HCT116 (cell line): Measurements from ENCODE around the gene PFKFB2. TPM values are rescaled to one million over a fixed set of nuclear protein-coding genes. Genes with fewer than 3 reads are reported as not detected.

Experiments
- ATAC-seq: fragments of 200-7000 bp; cut with Tn5 transposase; 2 replicates; pipeline ENCODE4 v1.9.1; 2020; ENCODE audit warnings: mild to moderate bottlenecking, moderate library complexity
- BruUV-seq: library from RNA; stranded (reverse); fragments of 400-500 nt; replicated peaks from 2 replicates; lab custom pipeline; 2021; lab: Mats Ljungman, UMichigan
- CTCF ChIA-PET: fragments of 300-600 bp; sonication (Branson Sonifier 250); formaldehyde crosslinking; loops from one replicate; lab custom pipeline; 2021; ENCODE audit warnings: antibody characterized with exemption; lab: Charles Lee
- POLR2A ChIA-PET: fragments of 300-600, 350-600 bp; sonication (Branson Sonifier 250); formaldehyde crosslinking; loops from one replicate; lab custom pipeline; 2021; ENCODE audit warnings: antibody characterized with exemption; lab: Charles Lee
- RAD21 ChIA-PET, 2 experiments: fragments of 300-600 bp; sonication (Branson Sonifier 250); formaldehyde crosslinking; loops; one replicate each; lab custom pipeline; 2023; ENCODE audit warnings: low total read pairs in 2 of 2; ENCODE audit not compliant: uncharacterized antibody in 2 of 2, unreplicated experiment in 2 of 2, low non-redundant PET in 1 of 2; lab: Charles Lee
- DNase-seq: peaks from one replicate; pipeline ENCODE4 v3.0.0-alpha.2; 2010; ENCODE audit warnings: low read depth, low spot score
- H2AFZ ChIP-seq: fragments of 200-600 bp; shearing (Covaris generic), sonication (generic); 2 replicates; pipeline ENCODE4 v1.6.1; 2017; ENCODE audit warnings: low read depth, mixed run types, mixed read lengths, antibody characterized with exemption, low read length; ENCODE audit not compliant: poor library complexity, severe bottlenecking
- H3K27ac ChIP-seq: 2 replicates; pipeline ENCODE4 v1.5.1; 2012; ENCODE audit warnings: low read depth, low read length
- H3K27me3 ChIP-seq: fragments of 200-600 bp; sonication (generic); 2 replicates; pipeline ENCODE4 v1.6.1; 2016; ENCODE audit warnings: mixed run types, low read length, mixed read lengths; ENCODE audit not compliant: insufficient read depth
- H3K36me3 ChIP-seq, 2 experiments: fragments of 200-500 bp in 1 of 2; fragments of 200-600 bp in 1 of 2; sonication (Bioruptor generic) in 1 of 2; sonication (generic) in 1 of 2; 2 replicates each; pipeline versions ENCODE4 v1.5.1 to v1.6.1; 2014 to 2016; ENCODE audit warnings: low read length in 2 of 2, inconsistent platforms in 1 of 2, mixed read lengths in 1 of 2, mixed run types in 1 of 2; ENCODE audit not compliant: insufficient read depth in 2 of 2, control insufficient read depth in 1 of 2
- H3K4me1 ChIP-seq, 2 experiments: fragments of 200-600 bp in 1 of 2; sonication (generic) in 1 of 2; 2 replicates each; pipeline versions ENCODE4 v1.5.1 to v1.6.1; 2012 to 2017; ENCODE audit warnings: low read length in 2 of 2, inconsistent platforms in 1 of 2, mild to moderate bottlenecking in 1 of 2, mixed read lengths in 1 of 2, mixed run types in 1 of 2, moderate library complexity in 1 of 2; ENCODE audit not compliant: insufficient read depth in 2 of 2, control insufficient read depth in 1 of 2
- H3K4me2 ChIP-seq: fragments of 200-600 bp; sonication (generic); 2 replicates; pipeline ENCODE4 v1.6.1; 2017; ENCODE audit warnings: mixed run types, low read length, mixed read lengths
- H3K4me3 ChIP-seq, 2 experiments: fragments of 200-600 bp in 1 of 2; sonication (generic) in 1 of 2; replicated peaks in 1 of 2; 2 replicates each; pipeline ENCODE4 v1.5.1; 2011 to 2016; ENCODE audit warnings: low read length in 2 of 2, control low read depth in 1 of 2, low read depth in 1 of 2, mild to moderate bottlenecking in 1 of 2, mixed read lengths in 1 of 2, mixed run types in 1 of 2
- H3K79me2 ChIP-seq: fragments of 200-600 bp; sonication (generic); 2 replicates; pipeline ENCODE4 v1.6.1; 2017; ENCODE audit warnings: mild to moderate bottlenecking, mixed run types, low read length, moderate library complexity, mixed read lengths; ENCODE audit not compliant: insufficient read depth
- H3K9ac ChIP-seq: fragments of 200-600 bp; sonication (generic); 2 replicates; pipeline ENCODE4 v1.6.1; 2016; ENCODE audit warnings: low read length, mixed read lengths
- H3K9me2 ChIP-seq: fragments of 200-600 bp; sonication (generic), shearing (Covaris generic); 2 replicates; pipeline ENCODE4 v1.6.1; 2017; ENCODE audit warnings: mixed run types, mild to moderate bottlenecking, moderate library complexity; ENCODE audit not compliant: insufficient read depth
- H3K9me3 ChIP-seq, 2 experiments: fragments of 200-500 bp in 1 of 2; fragments of 200-600 bp in 1 of 2; sonication (Bioruptor generic) in 1 of 2; sonication (generic) in 1 of 2; 2 replicates each; pipeline ENCODE4 v1.6.1; 2014 to 2017; ENCODE audit warnings: low read length in 2 of 2, mixed read lengths in 2 of 2, inconsistent platforms in 1 of 2, low read depth in 1 of 2, mild to moderate bottlenecking in 1 of 2, mixed run types in 1 of 2, moderate library complexity in 1 of 2; ENCODE audit not compliant: control insufficient read depth in 1 of 2, insufficient read depth in 1 of 2
- H4K20me1 ChIP-seq: fragments of 200-600 bp; sonication (generic), shearing (Covaris generic); 2 replicates; pipeline ENCODE4 v1.6.1; 2017; ENCODE audit warnings: mixed run types, mild to moderate bottlenecking, moderate library complexity; ENCODE audit not compliant: insufficient read depth
- CBX3 ChIP-seq: IDR thresholded peaks from 2 replicates; pipeline ENCODE4 v1.6.1; 2012; ENCODE audit warnings: low read depth
- CEBPB ChIP-seq: IDR thresholded peaks from 2 replicates; pipeline ENCODE4 v1.6.1; 2012; ENCODE audit warnings: low read depth
- EGR1 ChIP-seq: IDR thresholded peaks from 2 replicates; pipeline ENCODE4 v1.6.1; 2012; ENCODE audit warnings: low read depth
- ELF1 ChIP-seq: IDR thresholded peaks from 2 replicates; pipeline ENCODE4 v1.6.1; 2012; ENCODE audit warnings: low read depth, borderline replicate concordance
- EZH2 ChIP-seq: fragments of 200-600 bp; sonication (generic); IDR thresholded peaks from 2 replicates; pipeline ENCODE4 v1.6.1; 2017; ENCODE audit warnings: antibody characterized with exemption, mixed run types
- EZH2phosphoT487 ChIP-seq: fragments of 200-600 bp; IDR thresholded peaks from 2 replicates; pipeline ENCODE4 v1.6.1; 2018; ENCODE audit warnings: antibody characterized with exemption, borderline replicate concordance
- FOSL1 ChIP-seq: IDR thresholded peaks from 2 replicates; pipeline ENCODE4 v1.6.1; 2012; ENCODE audit warnings: low read depth
- JUND ChIP-seq: IDR thresholded peaks from 2 replicates; pipeline ENCODE4 v1.6.1; 2012
- MAX ChIP-seq: IDR thresholded peaks from 2 replicates; pipeline ENCODE4 v1.6.1; 2012
- POLR2A ChIP-seq: IDR thresholded peaks from 2 replicates; pipeline ENCODE4 v1.7.0; 2011; ENCODE audit warnings: borderline replicate concordance; ENCODE audit not compliant: insufficient read depth, insufficient read length; ENCODE audit errors: extremely low read depth
- POLR2AphosphoS5 ChIP-seq: IDR thresholded peaks from 2 replicates; pipeline ENCODE4 v1.6.1; 2011; ENCODE audit warnings: mild to moderate bottlenecking, low read depth, low read length, moderate library complexity
- RAD21 ChIP-seq: IDR thresholded peaks from 2 replicates; pipeline ENCODE4 v1.6.1; 2012; ENCODE audit warnings: low read depth, mild to moderate bottlenecking
- SIN3A ChIP-seq: IDR thresholded peaks from 2 replicates; pipeline ENCODE4 v1.6.1; 2012; ENCODE audit warnings: low read depth
- SP1 ChIP-seq: IDR thresholded peaks from 2 replicates; pipeline ENCODE4 v1.6.1; 2012; ENCODE audit warnings: low read depth
- SRF ChIP-seq: IDR thresholded peaks from 2 replicates; pipeline ENCODE4 v1.6.1; 2012; ENCODE audit warnings: low read depth
- TCF7L2 ChIP-seq: IDR thresholded peaks from 2 replicates; pipeline ENCODE4 v1.7.0; 2011; ENCODE audit warnings: borderline replicate concordance, inconsistent platforms; ENCODE audit not compliant: insufficient read depth, insufficient read length; ENCODE audit errors: extremely low read depth
- YY1 ChIP-seq: IDR thresholded peaks from 2 replicates; pipeline ENCODE4 v1.6.1; 2011; ENCODE audit warnings: low read length, low read depth, moderate library complexity, mild to moderate bottlenecking; ENCODE audit not compliant: insufficient replicate concordance; ENCODE audit errors: extremely low read depth
- ZBTB33 ChIP-seq: IDR thresholded peaks from 2 replicates; pipeline ENCODE4 v1.6.1; 2011; ENCODE audit warnings: mild to moderate bottlenecking, low read length, moderate library complexity; ENCODE audit not compliant: insufficient replicate concordance; ENCODE audit errors: extremely low read depth
- ZFX ChIP-seq: fragments of 450-650 bp; IDR thresholded peaks from 2 replicates; pipeline ENCODE4 v1.6.1; 2017
- ZNF274 ChIP-seq: fragments of 200-500 bp; sonication (Bioruptor generic); IDR thresholded peaks from 2 replicates; pipeline ENCODE4 v1.6.1; 2014; ENCODE audit warnings: mild to moderate bottlenecking, low read depth, low read length, inconsistent platforms
- intact Hi-C: fragments of 100-400 bp; cut with micrococcal nuclease; formaldehyde crosslinking; loops from 2 replicates; pipeline ENCODE4 v1.10.0; 2022
- total RNA-seq: library from RNA; stranded (reverse); gene quantifications from one replicate; pipeline ENCODE4 v1.2.1, GENCODE V29; 2021; ENCODE audit not compliant: unreplicated experiment
- TF ChIP-seq, protein P1 (sequence below): IDR thresholded peaks from 2 replicates; pipeline ENCODE4 v1.6.1; 2012; ENCODE audit warnings: low read depth
- TF ChIP-seq, protein P2 (sequence below): IDR thresholded peaks from 2 replicates; pipeline ENCODE4 v1.6.1; 2012

The PFKFB2 gene
- total RNA-seq, 1 experiment from 2014 or later: 13.9 TPM

DNA sequence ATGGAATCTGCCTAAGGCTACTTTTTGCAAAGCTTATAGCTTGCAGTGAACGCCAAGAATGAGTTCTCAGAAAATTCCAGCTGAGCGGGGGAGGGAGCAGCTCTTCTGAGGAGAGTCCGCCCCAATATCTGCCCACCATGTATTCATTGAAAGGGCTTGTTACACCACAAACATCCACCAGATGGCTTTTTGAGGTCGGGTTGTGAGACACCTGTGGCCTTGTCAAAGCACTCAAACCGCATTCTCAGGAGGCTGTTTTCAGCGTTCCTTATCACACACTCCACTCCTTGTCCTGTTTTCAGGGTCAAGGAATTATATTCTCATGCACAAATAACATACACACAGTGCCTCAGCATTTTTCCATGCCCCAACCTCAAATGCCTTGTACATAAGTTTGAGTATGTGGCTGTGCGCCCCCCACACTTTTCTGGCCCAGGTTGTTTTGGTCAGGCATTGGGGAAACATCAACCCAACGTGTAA lies 31.7 kb downstream of the PFKFB2 start:
- ATAC-seq (peak; percentile 99), DNase-seq (peak; percentile 69)
- Histone ChIP-seq H3K27me3 (0 out of 2 replicates have a peak, but pooled peaks cover 3% of the 10 kb centered on the region), H3K36me3 (no peaks in the 10 kb centered on the region), H3K79me2 (no peaks in the 10 kb centered on the region), H4K20me1 (no peaks in the 10 kb centered on the region), H3K9me3 (no peaks in the 10 kb centered on the region), H3K4me2 (no peak overlapping the region), H3K9ac (no peak overlapping the region), H3K9me2 (no peaks in the 10 kb centered on the region; the same call in 1 of the 2 replicates), H2AFZ (peak overlapping the region; percentile 46), H3K4me1 (peaks cover 0 to 4% of the 10 kb centered on the region in 2 experiments; a peak in 2 of 4 replicates), H3K27ac (no peak overlapping the region), H3K4me3 (no peak overlapping the region)
- ChIA-PET CTCF (interaction anchor here (0.6 to 4.8 kb wide), 15 partner anchors 11 to 614 kb away, joined by 3 to 49 read pairs (median 3); partner anchors contain the start of genes C4BPA, CR2 and YOD1), POLR2A (interaction anchor here (0.8 kb wide), 1 partner anchor 236 kb away, joined by 4 read pairs; the partner anchor contains the start of gene CD55), RAD21 (interaction anchor here (1.0 to 1.9 kb wide), 3 partner anchors 175 to 320 kb away, joined by 3 to 12 read pairs (median 4); no protein-coding TSS in a partner anchor)
- no TSS peak for BruUV-seq
- intact Hi-C loops: loop anchor here (1.0 to 10.0 kb wide), 3 partner anchors 321 to 590 kb away; no protein-coding TSS in a partner anchor
- TF ChIP-seq CBX3 (no peak), SIN3A (no peak), JUND (no peak), ELF1 (no peak), CEBPB (no peak), FOSL1 (no peak), POLR2AphosphoS5 (no peak), ZNF274 (no peak), TCF7L2 (no peak), SP1 (no peak), SRF (no peak), EGR1 (no peak), MAX (no peak), YY1 (peak; percentile 10), POLR2A (no peak), ZFX (no peak), RAD21 (peak; percentile 85), EZH2 (no peak), ZBTB33 (no peak), EZH2phosphoT487 (no peak)
- TF ChIP-seq, protein P1, sequence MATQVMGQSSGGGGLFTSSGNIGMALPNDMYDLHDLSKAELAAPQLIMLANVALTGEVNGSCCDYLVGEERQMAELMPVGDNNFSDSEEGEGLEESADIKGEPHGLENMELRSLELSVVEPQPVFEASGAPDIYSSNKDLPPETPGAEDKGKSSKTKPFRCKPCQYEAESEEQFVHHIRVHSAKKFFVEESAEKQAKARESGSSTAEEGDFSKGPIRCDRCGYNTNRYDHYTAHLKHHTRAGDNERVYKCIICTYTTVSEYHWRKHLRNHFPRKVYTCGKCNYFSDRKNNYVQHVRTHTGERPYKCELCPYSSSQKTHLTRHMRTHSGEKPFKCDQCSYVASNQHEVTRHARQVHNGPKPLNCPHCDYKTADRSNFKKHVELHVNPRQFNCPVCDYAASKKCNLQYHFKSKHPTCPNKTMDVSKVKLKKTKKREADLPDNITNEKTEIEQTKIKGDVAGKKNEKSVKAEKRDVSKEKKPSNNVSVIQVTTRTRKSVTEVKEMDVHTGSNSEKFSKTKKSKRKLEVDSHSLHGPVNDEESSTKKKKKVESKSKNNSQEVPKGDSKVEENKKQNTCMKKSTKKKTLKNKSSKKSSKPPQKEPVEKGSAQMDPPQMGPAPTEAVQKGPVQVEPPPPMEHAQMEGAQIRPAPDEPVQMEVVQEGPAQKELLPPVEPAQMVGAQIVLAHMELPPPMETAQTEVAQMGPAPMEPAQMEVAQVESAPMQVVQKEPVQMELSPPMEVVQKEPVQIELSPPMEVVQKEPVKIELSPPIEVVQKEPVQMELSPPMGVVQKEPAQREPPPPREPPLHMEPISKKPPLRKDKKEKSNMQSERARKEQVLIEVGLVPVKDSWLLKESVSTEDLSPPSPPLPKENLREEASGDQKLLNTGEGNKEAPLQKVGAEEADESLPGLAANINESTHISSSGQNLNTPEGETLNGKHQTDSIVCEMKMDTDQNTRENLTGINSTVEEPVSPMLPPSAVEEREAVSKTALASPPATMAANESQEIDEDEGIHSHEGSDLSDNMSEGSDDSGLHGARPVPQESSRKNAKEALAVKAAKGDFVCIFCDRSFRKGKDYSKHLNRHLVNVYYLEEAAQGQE: no peak
- TF ChIP-seq, protein P2, sequence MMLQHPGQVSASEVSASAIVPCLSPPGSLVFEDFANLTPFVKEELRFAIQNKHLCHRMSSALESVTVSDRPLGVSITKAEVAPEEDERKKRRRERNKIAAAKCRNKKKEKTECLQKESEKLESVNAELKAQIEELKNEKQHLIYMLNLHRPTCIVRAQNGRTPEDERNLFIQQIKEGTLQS: no peak
